H9 (cell line): Measurements from ENCODE around the gene FAT3. TPM values are rescaled to one million over a fixed set of nuclear protein-coding genes. Genes with fewer than 3 reads are reported as not detected.

Source experiments
- DNase-seq: peaks from one replicate; pipeline ENCODE4 v3.0.0-alpha.2; 2017
- H2AFZ ChIP-seq: one replicate; pipeline ENCODE4 v1.6.1; 2013; ENCODE audit warnings: mild to moderate bottlenecking, low read length, control low read depth, moderate library complexity
- H2AK5ac ChIP-seq: 2 replicates; pipeline ENCODE4 v1.6.1; 2013; ENCODE audit warnings: low read length, control low read depth, mixed read lengths; ENCODE audit not compliant: insufficient read length
- H2BK120ac ChIP-seq: one replicate; pipeline ENCODE4 v1.6.1; 2013; ENCODE audit warnings: low read depth, mild to moderate bottlenecking, low read length, control low read depth, inconsistent platforms; ENCODE audit not compliant: poor library complexity, severe bottlenecking
- H2BK12ac ChIP-seq: 2 replicates; pipeline ENCODE4 v1.6.1; 2013; ENCODE audit warnings: low read length, control low read depth, mixed read lengths, low read depth; ENCODE audit not compliant: insufficient read length
- H2BK15ac ChIP-seq: 2 replicates; pipeline ENCODE4 v1.6.1; 2013; ENCODE audit warnings: low read depth, low read length, control low read depth
- H2BK20ac ChIP-seq: one replicate; pipeline ENCODE4 v1.6.1; 2013; ENCODE audit warnings: low read depth, mild to moderate bottlenecking, low read length, control low read depth, inconsistent platforms; ENCODE audit not compliant: poor library complexity, severe bottlenecking
- H2BK5ac ChIP-seq: 2 replicates; pipeline ENCODE4 v1.6.1; 2013; ENCODE audit warnings: low read length, control low read depth, mixed read lengths; ENCODE audit not compliant: insufficient read length
- H3K14ac ChIP-seq: 2 replicates; pipeline ENCODE4 v1.6.1; 2013; ENCODE audit warnings: low read length, control low read depth; ENCODE audit not compliant: insufficient read depth
- H3K18ac ChIP-seq: 2 replicates; pipeline ENCODE4 v1.6.1; 2013; ENCODE audit warnings: low read depth, mild to moderate bottlenecking, mixed read lengths, low read length, control low read depth; ENCODE audit not compliant: insufficient read length
- H3K23ac ChIP-seq: 2 replicates; pipeline ENCODE4 v1.6.1; 2013; ENCODE audit warnings: low read length, control low read depth, mixed read lengths, low read depth; ENCODE audit not compliant: insufficient read length
- H3K23me2 ChIP-seq: 2 replicates; pipeline ENCODE4 v1.6.1; 2013; ENCODE audit warnings: low read depth, mild to moderate bottlenecking, mixed read lengths, low read length, control low read depth; ENCODE audit not compliant: insufficient read length, poor library complexity, severe bottlenecking
- H3K27ac ChIP-seq: 2 replicates; pipeline ENCODE4 v1.5.1; 2013; ENCODE audit warnings: low read length, control low read depth, mixed read lengths, low read depth; ENCODE audit not compliant: insufficient read length
- H3K27me3 ChIP-seq: 2 replicates; pipeline ENCODE4 v1.6.1; 2013; ENCODE audit warnings: low read length, control low read depth, inconsistent platforms; ENCODE audit not compliant: insufficient read depth
- H3K4ac ChIP-seq: 2 replicates; pipeline ENCODE4 v1.6.1; 2013; ENCODE audit warnings: low read depth, mild to moderate bottlenecking, control low read depth, inconsistent platforms, low read length, moderate library complexity
- H3K4me1 ChIP-seq: 2 replicates; pipeline ENCODE4 v1.6.1; 2013; ENCODE audit warnings: low read length, control low read depth, inconsistent platforms; ENCODE audit not compliant: insufficient read depth
- H3K4me2 ChIP-seq: 2 replicates; pipeline ENCODE4 v1.6.1; 2013; ENCODE audit warnings: low read length, control low read depth, mixed read lengths; ENCODE audit not compliant: insufficient read length, insufficient read depth
- H3K56ac ChIP-seq: 2 replicates; pipeline ENCODE4 v1.6.1; 2013; ENCODE audit warnings: low read depth, mild to moderate bottlenecking, mixed read lengths, low read length, control low read depth; ENCODE audit not compliant: insufficient read length
- H3K79me1 ChIP-seq: 2 replicates; pipeline ENCODE4 v1.6.1; 2013; ENCODE audit warnings: low read depth, mild to moderate bottlenecking, moderate library complexity, low read length, control low read depth, inconsistent platforms; ENCODE audit not compliant: insufficient read depth, poor library complexity, severe bottlenecking
- H3K79me2 ChIP-seq: 2 replicates; pipeline ENCODE4 v1.6.1; 2013; ENCODE audit warnings: low read length, control low read depth, inconsistent platforms; ENCODE audit not compliant: insufficient read depth
- H3K9ac ChIP-seq: 2 replicates; pipeline ENCODE4 v1.6.1; 2013; ENCODE audit warnings: low read length, control low read depth, mixed read lengths; ENCODE audit not compliant: insufficient read length; ENCODE audit errors: extremely low read depth
- H3K9me3 ChIP-seq: one replicate; pipeline ENCODE4 v1.6.1; 2013; ENCODE audit warnings: low read depth, low read length, inconsistent platforms; ENCODE audit not compliant: control insufficient read depth
- H3T11ph ChIP-seq: one replicate; pipeline ENCODE4 v1.6.1; 2013; ENCODE audit warnings: mild to moderate bottlenecking, low read length, control low read depth, inconsistent platforms
- H4K20me1 ChIP-seq: one replicate; pipeline ENCODE4 v1.6.1; 2013; ENCODE audit not compliant: control insufficient read depth, insufficient read length, insufficient read depth
- H4K5ac ChIP-seq: 2 replicates; pipeline ENCODE4 v1.6.1; 2013; ENCODE audit warnings: low read depth, mild to moderate bottlenecking, mixed read lengths, low read length, control low read depth; ENCODE audit not compliant: insufficient read length
- H4K8ac ChIP-seq: replicated peaks from 2 replicates; pipeline ENCODE4 v1.6.1; 2013; ENCODE audit warnings: low read length, control low read depth, mixed read lengths, low read depth; ENCODE audit not compliant: insufficient read length
- H4K91ac ChIP-seq: 2 replicates; pipeline ENCODE4 v1.6.1; 2013; ENCODE audit warnings: low read depth, mild to moderate bottlenecking, moderate library complexity, mixed read lengths, low read length, control low read depth; ENCODE audit not compliant: insufficient read length
- H3K27ac Mint-ChIP-seq, 3 experiments: 2 replicates in 2 of 3; 3 replicates in 1 of 3; pipeline ENCODE4 v1.8.0; 2020 to 2021; ENCODE audit warnings: mixed read lengths in 3 of 3, mild to moderate bottlenecking in 1 of 3, moderate library complexity in 1 of 3
- H3K27me3 Mint-ChIP-seq: 2 replicates; pipeline ENCODE4 v1.8.0; 2021; ENCODE audit warnings: low read depth, mild to moderate bottlenecking, moderate library complexity, mixed read lengths
- H3K36me3 Mint-ChIP-seq, 3 experiments: 2 replicates in 2 of 3; 3 replicates in 1 of 3; pipeline ENCODE4 v1.8.0; 2020 to 2021; ENCODE audit warnings: low read depth in 3 of 3, mixed read lengths in 3 of 3; ENCODE audit not compliant: insufficient read depth in 1 of 3
- H3K4me1 Mint-ChIP-seq, 2 experiments: 2 replicates each; pipeline ENCODE4 v1.8.0; 2020; ENCODE audit warnings: mixed read lengths in 2 of 2
- H3K4me3 Mint-ChIP-seq, 2 experiments: 2 replicates in 1 of 2; 3 replicates in 1 of 2; pipeline ENCODE4 v1.8.0; 2020 to 2021; ENCODE audit warnings: mild to moderate bottlenecking in 2 of 2, mixed read lengths in 2 of 2, moderate library complexity in 1 of 2
- H3K9me3 Mint-ChIP-seq, 2 experiments: 2 replicates in 1 of 2; 3 replicates in 1 of 2; pipeline ENCODE4 v1.8.0; 2020; ENCODE audit warnings: mild to moderate bottlenecking in 2 of 2, mixed read lengths in 2 of 2, moderate library complexity in 1 of 2
- WGBS: extraction: QIAGEN DNeasy Blood & Tissue Kit; methylation state at CpG from one replicate; pipeline ENCODE4 v1.1.7; 2013; ENCODE audit warnings: missing lambda C conversion rate, low lambda C conversion rate, mixed read lengths; ENCODE audit not compliant: insufficient read length; ENCODE audit errors: extremely low coverage; 5-methylcytosine and 5-hydroxymethylcytosine counted together
- total RNA-seq: library from RNA; stranded (reverse); gene quantifications from 2 replicates; pipeline ENCODE4 v1.2.1, GENCODE V29; 2021
- TF ChIP-seq, protein P1 (sequence below): fragments of 200-600 bp; sonication (generic); conservative IDR thresholded peaks from 3 replicates; pipeline ENCODE4 v1.8.0; 2021; ENCODE audit warnings: antibody characterized with exemption, mild to moderate bottlenecking

FAT3 gene
- total RNA-seq, 1 experiment from 2014 or later = 19.1 TPM

DNA sequence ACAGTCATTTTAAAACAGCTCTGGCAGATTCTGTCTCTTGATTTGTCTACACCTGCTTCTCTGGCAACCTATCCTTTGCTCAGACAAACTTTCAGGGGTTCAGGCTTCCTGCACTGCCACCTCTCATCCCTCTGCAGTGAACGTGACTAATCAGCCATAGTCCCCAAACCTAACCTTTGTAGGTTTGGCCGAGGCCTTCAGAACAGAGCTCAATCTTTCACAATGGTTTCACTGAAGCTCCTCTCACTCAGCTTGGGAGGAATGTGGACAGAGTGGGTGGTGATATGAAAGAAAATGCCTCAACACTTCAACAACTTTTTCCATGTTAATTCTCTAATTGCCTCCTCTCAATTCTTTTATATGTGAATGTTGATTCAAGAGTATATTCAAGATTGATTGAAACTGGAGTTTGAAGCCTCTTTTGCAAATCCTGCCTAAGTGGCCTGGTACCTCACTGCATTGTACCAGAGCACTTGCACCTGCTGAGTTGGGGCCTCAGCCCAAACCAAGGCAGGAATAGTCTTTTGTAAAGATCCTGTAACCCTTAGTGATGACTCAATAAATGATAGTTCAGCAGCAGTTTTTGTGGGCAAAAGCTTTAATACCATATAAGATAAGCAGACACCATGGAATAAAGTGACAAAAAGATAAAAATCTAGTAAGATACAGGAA is 33.9 kb upstream of the FAT3 start:
- Histone ChIP-seq H3K9me3 (no peaks in the 10 kb centered on the region), H3K27me3 (no peaks in the 10 kb centered on the region), H3K79me1 (no peaks in the 10 kb centered on the region), H2AK5ac (no peak overlapping the region), H4K8ac (no peak overlapping the region), H3T11ph (no peak overlapping the region), H2BK20ac (no peak overlapping the region), H3K4me1 (no peaks in the 10 kb centered on the region), H2BK5ac (no peak overlapping the region), H2BK120ac (no peak overlapping the region), H3K23ac (no peak overlapping the region), H3K18ac (no peak overlapping the region), H3K56ac (no peak overlapping the region), H4K5ac (no peak overlapping the region), H2BK12ac (no peak overlapping the region), H3K27ac (no peak overlapping the region), H3K9ac (no peak overlapping the region), H2AFZ (peak overlapping the region; percentile 42), H3K4ac (no peak overlapping the region), H3K4me2 (no peak overlapping the region), H3K79me2 (no peaks in the 10 kb centered on the region), H3K14ac (no peak overlapping the region), H2BK15ac (no peak overlapping the region), H3K23me2 (peaks cover 2% of the 10 kb centered on the region), H4K20me1 (no peaks in the 10 kb centered on the region), H4K91ac (no peak overlapping the region)
- TF ChIP-seq, protein P1, sequence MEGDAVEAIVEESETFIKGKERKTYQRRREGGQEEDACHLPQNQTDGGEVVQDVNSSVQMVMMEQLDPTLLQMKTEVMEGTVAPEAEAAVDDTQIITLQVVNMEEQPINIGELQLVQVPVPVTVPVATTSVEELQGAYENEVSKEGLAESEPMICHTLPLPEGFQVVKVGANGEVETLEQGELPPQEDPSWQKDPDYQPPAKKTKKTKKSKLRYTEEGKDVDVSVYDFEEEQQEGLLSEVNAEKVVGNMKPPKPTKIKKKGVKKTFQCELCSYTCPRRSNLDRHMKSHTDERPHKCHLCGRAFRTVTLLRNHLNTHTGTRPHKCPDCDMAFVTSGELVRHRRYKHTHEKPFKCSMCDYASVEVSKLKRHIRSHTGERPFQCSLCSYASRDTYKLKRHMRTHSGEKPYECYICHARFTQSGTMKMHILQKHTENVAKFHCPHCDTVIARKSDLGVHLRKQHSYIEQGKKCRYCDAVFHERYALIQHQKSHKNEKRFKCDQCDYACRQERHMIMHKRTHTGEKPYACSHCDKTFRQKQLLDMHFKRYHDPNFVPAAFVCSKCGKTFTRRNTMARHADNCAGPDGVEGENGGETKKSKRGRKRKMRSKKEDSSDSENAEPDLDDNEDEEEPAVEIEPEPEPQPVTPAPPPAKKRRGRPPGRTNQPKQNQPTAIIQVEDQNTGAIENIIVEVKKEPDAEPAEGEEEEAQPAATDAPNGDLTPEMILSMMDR = no peak
- Mint-ChIP-seq H3K27ac (no peak overlapping the region; a peak in 2 of 7 replicates), H3K4me1 (peaks cover 4 to 7% of the 10 kb centered on the region in 2 experiments), H3K36me3 (no peaks in the 10 kb centered on the region), H3K27me3 (no peaks in the 10 kb centered on the region), H3K9me3 (no peaks in the 10 kb centered on the region), H3K4me3 (no peak overlapping the region)
- no CpG with 5 or more reads among the region's 2 CpGs for WGBS
- DNase-seq = no peak
